Mucosa of gallbladder (tissue), 1 donor: ENCODE data around the gene TSPAN3. TPM values are rescaled to one million over a fixed set of nuclear protein-coding genes. Genes with fewer than 3 reads are reported as not detected.

ENCODE experiments used
- DNase-seq: peaks from one replicate; pipeline ENCODE4 v3.0.0-alpha.2; 2020; ENCODE audit warnings: low spot score
- total RNA-seq: library from RNA; stranded (reverse); gene quantifications from one replicate; pipeline ENCODE4 v1.2.1, GENCODE V29; 2021
- donor health status: DM: no; HTN: no; CAD: no.

TSPAN3 gene
- total RNA-seq, result 430 TPM

GRCh38 chr15:77070495-77071304, at the start of gene TSPAN3:
TSS of gene TSPAN3 (minus strand) at chr15:77071109. CDS start at chr15:77070954, 155 bp downstream.
- DNase-seq, result peak; percentile 93

GRCh38 chr15:77120576-77120975, 49.7 kb upstream of the TSPAN3 start:
- no peak for DNase-seq

GRCh38 chr15:77119446-77119845, 48.5 kb upstream of the TSPAN3 start:
- no peak for DNase-seq

- DNase-seq, result peak; percentile 64
Observed at GRCh38 chr15:77118882-77119321, 48.0 kb upstream of the TSPAN3 start.

GRCh38 chr15:77115179-77115578, 44.3 kb upstream of the TSPAN3 start:
- no peak for DNase-seq

- DNase-seq, result no peak
Observed at GRCh38 chr15:77112838-77113504, 42.1 kb upstream of the TSPAN3 start.

GRCh38 chr15:77111789-77112188, 40.9 kb upstream of the TSPAN3 start:
- DNase-seq, result no peak

GRCh38 chr15:77107531-77108355, 36.8 kb upstream of the TSPAN3 start:
- peak; percentile 59 for DNase-seq

- DNase-seq, result peak; percentile 52
Observed at GRCh38 chr15:77107068-77107467, 36.2 kb upstream of the TSPAN3 start.

GRCh38 chr15:77104155-77104554, 33.2 kb upstream of the TSPAN3 start:
- no peak for DNase-seq

GRCh38 chr15:77099741-77100463, 29.0 kb upstream of the TSPAN3 start:
- DNase-seq, result no peak

GRCh38 chr15:77098572-77098971, 27.7 kb upstream of the TSPAN3 start:
- no peak for DNase-seq

GRCh38 chr15:77097921-77098320, 27.0 kb upstream of the TSPAN3 start:
- no peak for DNase-seq

GRCh38 chr15:77097248-77097721, 26.4 kb upstream of the TSPAN3 start:
- no peak for DNase-seq

GRCh38 chr15:77096541-77096940, 25.6 kb upstream of the TSPAN3 start:
- no peak for DNase-seq

- DNase-seq, result no peak
Observed at GRCh38 chr15:77096138-77096537, 25.2 kb upstream of the TSPAN3 start.

GRCh38 chr15:77094397-77095030, 23.6 kb upstream of the TSPAN3 start:
- DNase-seq, result no peak

- DNase-seq, result no peak
Observed at GRCh38 chr15:77093436-77093835, 22.5 kb upstream of the TSPAN3 start.

- DNase-seq, result no peak
Observed at GRCh38 chr15:77091097-77091496, 20.2 kb upstream of the TSPAN3 start.

- no peak for DNase-seq
Observed at GRCh38 chr15:77087213-77087612, 16.3 kb upstream of the TSPAN3 start.

- DNase-seq, result no peak
Observed at GRCh38 chr15:77085297-77085696, 14.4 kb upstream of the TSPAN3 start.
